GM19395 (cell line): ENCODE results near the gene PTTG1.

Experiments
- ATAC-seq: cut with Tn5 transposase; IDR thresholded peaks from one replicate; pipeline ENCODE4 v1.9.1; 2021; ENCODE audit warnings: mild to moderate bottlenecking, moderate library complexity; ENCODE audit not compliant: unreplicated experiment

PTTG1 gene

GRCh38 chr5:160421625-160422258, at the start of gene PTTG1:
Gene PTTG1, plus strand, starts transcription at chr5:160421855. Its CDS starts 458 bp downstream, at chr5:160422313.
- ATAC-seq = peak; percentile 73

GRCh38 chr5:160375166-160375565, 46.5 kb upstream of the PTTG1 start:
- no peak for ATAC-seq

- ATAC-seq = no peak
Observed at GRCh38 chr5:160375701-160376100, 46.0 kb upstream of the PTTG1 start.

- no peak for ATAC-seq
Observed at GRCh38 chr5:160376416-160376815, 45.2 kb upstream of the PTTG1 start.

GRCh38 chr5:160377651-160378050, 44.0 kb upstream of the PTTG1 start:
- no peak for ATAC-seq

GRCh38 chr5:160378330-160378729, 43.3 kb upstream of the PTTG1 start:
- no peak for ATAC-seq

GRCh38 chr5:160379511-160379910, 42.1 kb upstream of the PTTG1 start:
- no peak for ATAC-seq

- ATAC-seq = no peak
Observed at GRCh38 chr5:160380041-160380440, 41.6 kb upstream of the PTTG1 start.

- ATAC-seq = no peak
Observed at GRCh38 chr5:160382346-160382745, 39.3 kb upstream of the PTTG1 start.

GRCh38 chr5:160384681-160385080, 37.0 kb upstream of the PTTG1 start:
- no peak for ATAC-seq

- ATAC-seq = no peak
Observed at GRCh38 chr5:160385496-160385895, 36.2 kb upstream of the PTTG1 start.

- no peak for ATAC-seq
Observed at GRCh38 chr5:160387445-160387844, 34.2 kb upstream of the PTTG1 start.

- ATAC-seq = no peak
Observed at GRCh38 chr5:160390787-160391696, 30.6 kb upstream of the PTTG1 start.

GRCh38 chr5:160395111-160395510, 26.5 kb upstream of the PTTG1 start:
- no peak for ATAC-seq

- no peak for ATAC-seq
Observed at GRCh38 chr5:160397492-160397891, 24.2 kb upstream of the PTTG1 start.

GRCh38 chr5:160398806-160399205, 22.8 kb upstream of the PTTG1 start:
- no peak for ATAC-seq

GRCh38 chr5:160399402-160400353, 22.0 kb upstream of the PTTG1 start, which contains the start of gene FAM200C:
Gene FAM200C, minus strand, starts transcription at chr5:160400054. Its CDS starts 4,564 bp downstream, at chr5:160395490.
- peak; percentile 88 for ATAC-seq

- ATAC-seq = peak; percentile 68
Observed at GRCh38 chr5:160418561-160419457, 2.8 kb upstream of the PTTG1 start, which contains the start of gene SLU7. Gene SLU7, minus strand, starts transcription at chr5:160419081. Its CDS starts 3,787 bp downstream, at chr5:160415294.

GRCh38 chr5:160419458-160420330, 2.0 kb upstream of the PTTG1 start:
- peak; percentile 48 for ATAC-seq
